Immature natural killer cell (primary cell): ENCODE results near the gene PSMA1. TPM values are rescaled to one million over a fixed set of nuclear protein-coding genes. Genes with fewer than 3 reads are reported as not detected.
"Not testable (repeated sequence)": the region's sequence is repeated elsewhere in the genome, so short reads cannot be mapped to it uniquely, and the experiment has no call there.

Source experiments
- DNase-seq, 3 donors: peaks; one replicate each; pipeline ENCODE4 v3.0.0; 2022; ENCODE audit warnings: mixed read lengths in 1 of 3
- H3K27ac Mint-ChIP-seq, 6 donors: one replicate each; pipeline ENCODE4 v1.8.0; 2020; ENCODE audit warnings: mixed read lengths in 6 of 6, mild to moderate bottlenecking in 5 of 6, inconsistent platforms in 4 of 6, moderate library complexity in 3 of 6
- H3K27me3 Mint-ChIP-seq, 3 donors: one replicate each; pipeline ENCODE4 v1.8.0; 2020 to 2021; ENCODE audit warnings: low read depth in 3 of 3, mild to moderate bottlenecking in 3 of 3, mixed read lengths in 3 of 3, moderate library complexity in 3 of 3, inconsistent platforms in 1 of 3
- H3K36me3 Mint-ChIP-seq, 3 donors: one replicate each; pipeline ENCODE4 v1.8.0; 2020; ENCODE audit warnings: mixed read lengths in 3 of 3, inconsistent platforms in 2 of 3, mild to moderate bottlenecking in 2 of 3
- H3K4me1 Mint-ChIP-seq, 2 donors: one replicate each; pipeline ENCODE4 v1.8.0; 2020; ENCODE audit warnings: inconsistent platforms in 2 of 2, mild to moderate bottlenecking in 2 of 2, mixed read lengths in 2 of 2, moderate library complexity in 1 of 2
- H3K4me3 Mint-ChIP-seq, 5 donors: one replicate each; pipeline ENCODE4 v1.8.0; 2020; ENCODE audit warnings: mild to moderate bottlenecking in 5 of 5, mixed read lengths in 5 of 5, inconsistent platforms in 3 of 5, moderate library complexity in 3 of 5
- H3K9me3 Mint-ChIP-seq, 6 donors: one replicate each; pipeline ENCODE4 v1.8.0; 2020; ENCODE audit warnings: mild to moderate bottlenecking in 6 of 6, mixed read lengths in 6 of 6, inconsistent platforms in 4 of 6, moderate library complexity in 3 of 6
- polyA plus RNA-seq, 3 donors: library from polyadenylated mRNA; unstranded; fragments of 300-500 nt; fragmentation: Illumina TruSeq; gene quantifications; one replicate each; pipeline ENCODE4 v1.2.3, GENCODE V29; 2021

The PSMA1 gene
- 100 to 1,000 TPM; 181 to 440 (median 187) TPM for polyA plus RNA-seq

GRCh38 chr11:14519917-14520746, at the start of gene PSMA1:
Gene PSMA1, minus strand, starts transcription at chr11:14520386. Its CDS starts 87 bp downstream, at chr11:14520299.
- peak; percentile 89 for DNase-seq
- Mint-ChIP-seq H3K27ac (peak within 1 kb of the TSS; percentile 93 to 98 (median 96)), H3K36me3 (peaks cover 0 to 15% (median 0%) of the 10 kb centered on the region in 3 donors), H3K4me3 (peak within 1 kb of the TSS; percentile 94 to 99 (median 96)), H3K9me3 (no peaks in the 10 kb centered on the region), H3K4me1 (peaks cover 31 to 39% of the 10 kb centered on the region in 2 donors), H3K27me3 (peaks cover 0 to 7% (median 3%) of the 10 kb centered on the region in 3 donors)

DNA sequence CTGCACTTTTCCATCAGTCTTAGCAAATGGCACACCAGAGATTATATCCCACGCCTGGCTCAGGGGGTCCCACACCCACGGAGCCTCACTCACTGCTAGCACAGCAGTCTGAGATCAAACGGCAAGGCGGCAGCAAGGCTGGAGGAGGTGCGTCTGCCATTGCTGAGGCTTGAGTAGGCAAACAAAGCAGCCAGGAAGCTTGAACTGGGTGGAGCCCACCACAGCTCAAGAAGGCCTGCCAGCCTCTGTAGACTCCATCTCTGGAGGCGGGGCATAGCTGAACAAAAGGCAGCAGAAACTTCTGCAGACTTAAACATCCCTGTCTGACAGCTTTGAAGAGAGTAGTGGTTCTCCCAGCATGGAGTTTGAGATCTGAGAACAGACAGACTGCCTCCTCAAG, 49.3 kb upstream of the PSMA1 start:
- H3K36me3 Mint-ChIP-seq = peaks cover 23 to 28% (median 27%) of the 10 kb centered on the region in 3 donors
- peak; percentile 32 to 59 (median 35) for DNase-seq
- H3K4me1 Mint-ChIP-seq = peaks cover 23 to 24% of the 10 kb centered on the region in 2 donors
- H3K27me3 Mint-ChIP-seq = not testable (repeated sequence)
- peaks cover 5 to 33% (median 19%) of the 10 kb centered on the region in 6 donors for H3K9me3 Mint-ChIP-seq
- H3K4me3 Mint-ChIP-seq = peak overlapping the region; percentile 34 to 72 (median 56)
- peak overlapping the region; percentile 58 to 88 (median 80) for H3K27ac Mint-ChIP-seq

DNA sequence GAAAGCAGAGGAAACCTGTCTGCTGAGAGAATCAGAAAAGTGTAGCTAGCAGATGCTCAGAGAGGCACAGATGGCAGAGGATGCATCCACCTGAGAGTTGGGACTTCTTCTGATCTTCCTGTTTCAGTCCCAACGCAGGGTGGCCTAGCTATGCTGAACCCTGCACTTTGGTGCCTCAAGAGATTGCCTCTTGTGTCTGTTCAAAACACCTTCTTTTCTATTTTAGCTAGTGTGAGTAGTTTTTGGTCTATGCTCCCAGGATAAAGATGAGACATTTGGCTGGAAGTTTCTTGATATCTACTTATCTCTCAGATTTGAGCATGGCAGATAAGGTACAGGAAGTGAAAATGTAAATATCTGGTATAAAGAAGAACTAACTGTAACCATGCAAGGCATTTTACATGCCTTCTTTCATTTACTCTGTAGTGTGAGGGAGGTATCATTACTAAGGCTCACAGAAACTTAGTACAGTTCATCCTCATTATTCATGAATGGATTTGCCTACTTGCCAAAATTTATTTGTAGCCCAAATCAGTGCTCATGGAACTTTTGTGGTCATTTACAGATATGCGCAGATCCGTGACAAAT, 47.0 kb upstream of the PSMA1 start:
- Mint-ChIP-seq H3K4me3 (no peak overlapping the region), H3K27ac (peak overlapping the region in 4 of 6 donors; percentile 10 to 83 (median 58)), H3K27me3 (peaks cover 2 to 5% (median 3%) of the 10 kb centered on the region in 3 donors), H3K36me3 (peaks cover 11 to 19% (median 14%) of the 10 kb centered on the region in 3 donors), H3K9me3 (peaks cover 2 to 18% (median 9%) of the 10 kb centered on the region in 6 donors), H3K4me1 (peaks cover 23 to 24% of the 10 kb centered on the region in 2 donors)
- no peak for DNase-seq

- peaks cover 23 to 24% of the 10 kb centered on the region in 2 donors for H3K4me1 Mint-ChIP-seq
- peaks cover 0 to 12% (median 5%) of the 10 kb centered on the region in 6 donors for H3K9me3 Mint-ChIP-seq
- no peak for DNase-seq
- H3K36me3 Mint-ChIP-seq = peaks cover 6 to 12% (median 8%) of the 10 kb centered on the region in 3 donors
- no peak overlapping the region for H3K4me3 Mint-ChIP-seq
- peak overlapping the region in 3 of 6 donors; percentile 36 to 83 (median 80) for H3K27ac Mint-ChIP-seq
- H3K27me3 Mint-ChIP-seq = peaks cover 2 to 3% (median 3%) of the 10 kb centered on the region in 3 donors
Measured at GRCh38 chr11:14566331-14567063, 46.3 kb upstream of the PSMA1 start.

DNA sequence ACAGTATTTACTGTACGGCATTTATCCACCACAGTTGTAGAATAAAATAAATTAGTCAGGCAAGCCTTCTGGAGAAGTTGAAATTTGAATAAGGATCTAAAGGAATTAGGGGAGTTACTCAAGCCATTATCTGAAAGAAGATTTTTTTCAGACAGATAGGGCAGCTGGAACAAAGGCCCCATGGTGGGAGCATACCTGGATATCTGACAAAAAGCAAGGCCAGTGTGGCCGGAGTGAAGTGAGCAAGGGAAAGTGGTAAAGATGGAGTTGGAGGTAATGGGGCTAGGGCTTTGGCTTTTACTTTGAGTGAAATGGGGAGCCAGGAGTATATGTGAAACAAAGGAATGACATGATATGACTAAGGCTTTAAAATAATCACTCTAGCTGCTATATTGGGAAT, 45.7 kb upstream of the PSMA1 start:
- no peak for DNase-seq
- no peak overlapping the region for H3K4me3 Mint-ChIP-seq
- peaks cover 23 to 24% of the 10 kb centered on the region in 2 donors for H3K4me1 Mint-ChIP-seq
- H3K27ac Mint-ChIP-seq = peak overlapping the region in 1 of 6 donors; percentile 7
- peaks cover 0 to 8% (median 3%) of the 10 kb centered on the region in 6 donors for H3K9me3 Mint-ChIP-seq
- peaks cover 0 to 3% (median 2%) of the 10 kb centered on the region in 3 donors for H3K27me3 Mint-ChIP-seq
- peaks cover 6 to 11% (median 7%) of the 10 kb centered on the region in 3 donors for H3K36me3 Mint-ChIP-seq

DNA sequence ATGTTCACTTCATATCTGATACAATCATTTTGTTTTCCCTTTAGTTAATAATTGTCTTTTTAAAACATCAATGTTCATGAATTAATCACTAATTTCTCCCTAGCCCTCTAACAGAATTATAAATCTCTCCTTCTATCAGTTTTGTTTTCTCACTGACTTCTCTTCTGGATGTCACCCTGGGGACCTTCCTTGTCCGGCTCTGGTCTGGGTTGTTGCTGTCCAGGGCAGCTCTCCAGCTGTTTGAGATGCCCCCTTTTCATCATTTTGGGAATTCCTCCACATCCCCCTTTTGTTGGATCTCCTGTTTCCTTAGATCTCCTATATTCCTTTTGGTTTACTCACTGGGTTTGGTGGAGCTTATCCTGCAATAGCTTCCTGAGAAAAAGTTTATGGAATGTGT, 35.6 kb upstream of the PSMA1 start:
- Mint-ChIP-seq H3K27ac (peak overlapping the region in 5 of 6 donors; percentile 30 to 91 (median 81)), H3K27me3 (peaks cover 0 to 4% (median 1%) of the 10 kb centered on the region in 3 donors), H3K36me3 (peaks cover 0 to 8% (median 4%) of the 10 kb centered on the region in 3 donors), H3K9me3 (no peaks in the 10 kb centered on the region), H3K4me1 (peaks cover 19 to 20% of the 10 kb centered on the region in 2 donors), H3K4me3 (peak overlapping the region in 1 of 5 donors; percentile 33)
- DNase-seq = no peak

- Mint-ChIP-seq H3K27me3 (peaks cover 0 to 4% (median 1%) of the 10 kb centered on the region in 3 donors), H3K36me3 (peaks cover 0 to 8% (median 4%) of the 10 kb centered on the region in 3 donors), H3K9me3 (no peaks in the 10 kb centered on the region), H3K4me3 (peak overlapping the region in 4 of 5 donors; percentile 2 to 33 (median 4)), H3K4me1 (peaks cover 19 to 20% of the 10 kb centered on the region in 2 donors), H3K27ac (peak overlapping the region; percentile 5 to 91 (median 76))
- peak; percentile 36 to 68 (median 51) for DNase-seq
Measured at GRCh38 chr11:14554959-14555358, 34.8 kb upstream of the PSMA1 start.

DNA sequence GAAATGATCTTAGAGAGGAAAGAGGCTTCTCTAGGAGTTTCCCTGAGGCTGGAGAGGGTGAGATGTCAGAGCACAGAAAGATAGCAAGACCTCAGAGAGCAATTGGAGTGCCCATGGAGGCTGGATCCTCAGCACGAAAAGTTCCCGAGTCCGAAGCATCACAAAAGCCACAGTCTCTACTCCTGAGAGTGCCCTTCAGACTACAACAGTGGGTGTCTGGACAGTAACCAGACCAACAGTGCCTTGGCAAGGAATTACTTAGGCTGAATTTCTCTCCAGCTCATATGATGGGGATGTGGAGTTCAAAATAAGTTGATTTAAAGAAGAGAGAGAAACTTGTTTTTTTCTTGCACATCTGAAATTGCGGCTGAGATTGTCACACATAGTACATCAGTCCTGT, 31.9 kb upstream of the PSMA1 start:
- Mint-ChIP-seq H3K36me3 (peaks cover 0 to 8% (median 0%) of the 10 kb centered on the region in 3 donors), H3K27ac (no peak overlapping the region), H3K27me3 (peaks cover 0 to 1% (median 0%) of the 10 kb centered on the region in 3 donors), H3K4me1 (peaks cover 19 to 20% of the 10 kb centered on the region in 2 donors), H3K4me3 (no peak overlapping the region), H3K9me3 (no peaks in the 10 kb centered on the region)
- DNase-seq = no peak

DNA sequence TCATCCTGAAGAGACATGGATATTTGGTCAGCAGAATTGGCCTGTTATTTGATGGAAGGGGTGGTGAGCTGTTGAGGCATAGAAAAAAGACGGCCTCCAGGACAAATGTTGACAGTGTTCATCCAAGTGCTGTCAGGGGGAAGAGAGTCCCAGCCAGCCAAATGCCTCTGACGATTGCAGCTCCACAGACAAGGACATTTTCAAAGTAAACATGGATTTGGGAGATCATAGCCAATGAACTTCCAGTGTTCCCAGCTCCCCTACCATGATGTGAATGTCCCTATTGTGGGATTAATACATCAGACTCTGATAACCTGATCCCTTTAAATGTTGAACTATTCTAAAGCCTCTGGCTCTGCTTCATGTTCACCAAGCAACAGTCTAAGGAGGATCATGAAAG, 31.2 kb upstream of the PSMA1 start:
- Mint-ChIP-seq H3K27me3 (peaks cover 0 to 1% (median 0%) of the 10 kb centered on the region in 3 donors), H3K36me3 (peaks cover 0 to 8% (median 0%) of the 10 kb centered on the region in 3 donors), H3K4me1 (peaks cover 19 to 20% of the 10 kb centered on the region in 2 donors), H3K27ac (no peak overlapping the region), H3K9me3 (no peaks in the 10 kb centered on the region), H3K4me3 (no peak overlapping the region)
- no peak for DNase-seq

- Mint-ChIP-seq H3K27me3 (peaks cover 0 to 2% (median 1%) of the 10 kb centered on the region in 3 donors), H3K27ac (no peak overlapping the region), H3K4me3 (no peak overlapping the region), H3K4me1 (peaks cover 7 to 8% of the 10 kb centered on the region in 2 donors), H3K9me3 (no peaks in the 10 kb centered on the region), H3K36me3 (peaks cover 0 to 4% (median 0%) of the 10 kb centered on the region in 3 donors)
- no peak for DNase-seq
Measured at GRCh38 chr11:14549891-14550290, 29.7 kb upstream of the PSMA1 start.

DNA sequence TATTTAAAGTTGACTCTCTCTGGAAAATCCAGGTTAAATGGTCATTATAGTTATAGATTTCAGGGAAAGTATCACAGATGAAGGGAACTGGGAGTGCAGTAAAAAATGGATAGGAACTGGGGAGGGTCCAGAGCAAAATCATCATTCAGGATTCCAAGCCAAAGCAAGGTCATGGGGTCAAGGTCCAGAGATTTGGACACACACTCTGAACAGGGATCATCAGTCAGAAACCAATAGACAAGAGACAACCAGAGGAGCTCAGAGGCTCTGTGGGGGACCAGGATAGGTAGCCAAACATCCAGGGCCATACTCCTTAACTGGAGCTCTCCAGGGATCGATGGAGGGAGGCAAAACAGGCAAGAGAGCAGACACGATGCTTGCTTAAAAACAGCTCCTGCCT, 27.3 kb upstream of the PSMA1 start:
- no peak for DNase-seq
- Mint-ChIP-seq H3K4me1 (no peaks in the 10 kb centered on the region), H3K4me3 (no peak overlapping the region), H3K27me3 (peaks cover 0 to 3% (median 2%) of the 10 kb centered on the region in 3 donors), H3K36me3 (no peaks in the 10 kb centered on the region), H3K9me3 (no peaks in the 10 kb centered on the region), H3K27ac (peak overlapping the region in 2 of 6 donors; percentile 6 to 59)

GRCh38 chr11:14546672-14547071, 26.5 kb upstream of the PSMA1 start:
- H3K4me3 Mint-ChIP-seq = no peak overlapping the region
- no peaks in the 10 kb centered on the region for H3K4me1 Mint-ChIP-seq
- H3K9me3 Mint-ChIP-seq = no peaks in the 10 kb centered on the region
- no peaks in the 10 kb centered on the region for H3K36me3 Mint-ChIP-seq
- DNase-seq = no peak
- H3K27ac Mint-ChIP-seq = no peak overlapping the region
- peaks cover 0 to 3% (median 2%) of the 10 kb centered on the region in 3 donors for H3K27me3 Mint-ChIP-seq

DNA sequence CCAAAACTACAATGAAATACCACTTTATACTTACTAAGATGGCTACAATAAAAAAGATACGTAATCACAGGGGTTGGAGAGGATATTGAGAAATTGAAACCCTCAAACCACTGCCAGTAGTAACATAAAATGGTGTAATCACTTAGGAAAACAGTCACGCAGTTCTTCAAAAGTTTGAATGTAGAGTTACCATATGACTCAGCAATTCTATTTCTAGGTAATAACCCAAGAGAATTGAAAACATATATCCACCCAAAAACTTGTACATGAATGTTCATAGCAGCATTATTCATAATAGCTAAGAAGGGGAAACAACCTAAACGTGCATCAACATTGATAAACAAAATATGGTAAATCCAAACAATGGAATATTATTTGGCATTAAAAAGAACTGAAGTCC, 24.4 kb upstream of the PSMA1 start:
- Mint-ChIP-seq H3K4me3 (no peak overlapping the region), H3K27me3 (peaks cover 0 to 3% (median 2%) of the 10 kb centered on the region in 3 donors), H3K4me1 (no peaks in the 10 kb centered on the region), H3K27ac (peak overlapping the region in 3 of 6 donors; percentile 12 to 36 (median 23)), H3K9me3 (no peaks in the 10 kb centered on the region), H3K36me3 (no peaks in the 10 kb centered on the region)
- no peak for DNase-seq
